RPMI8226 (cell line): ENCODE results near the gene NEAT1.

ENCODE experiments used
- DNase-seq: peaks from one replicate; pipeline ENCODE4 v3.0.0-alpha.2; 2015

NEAT1 gene

DNA sequence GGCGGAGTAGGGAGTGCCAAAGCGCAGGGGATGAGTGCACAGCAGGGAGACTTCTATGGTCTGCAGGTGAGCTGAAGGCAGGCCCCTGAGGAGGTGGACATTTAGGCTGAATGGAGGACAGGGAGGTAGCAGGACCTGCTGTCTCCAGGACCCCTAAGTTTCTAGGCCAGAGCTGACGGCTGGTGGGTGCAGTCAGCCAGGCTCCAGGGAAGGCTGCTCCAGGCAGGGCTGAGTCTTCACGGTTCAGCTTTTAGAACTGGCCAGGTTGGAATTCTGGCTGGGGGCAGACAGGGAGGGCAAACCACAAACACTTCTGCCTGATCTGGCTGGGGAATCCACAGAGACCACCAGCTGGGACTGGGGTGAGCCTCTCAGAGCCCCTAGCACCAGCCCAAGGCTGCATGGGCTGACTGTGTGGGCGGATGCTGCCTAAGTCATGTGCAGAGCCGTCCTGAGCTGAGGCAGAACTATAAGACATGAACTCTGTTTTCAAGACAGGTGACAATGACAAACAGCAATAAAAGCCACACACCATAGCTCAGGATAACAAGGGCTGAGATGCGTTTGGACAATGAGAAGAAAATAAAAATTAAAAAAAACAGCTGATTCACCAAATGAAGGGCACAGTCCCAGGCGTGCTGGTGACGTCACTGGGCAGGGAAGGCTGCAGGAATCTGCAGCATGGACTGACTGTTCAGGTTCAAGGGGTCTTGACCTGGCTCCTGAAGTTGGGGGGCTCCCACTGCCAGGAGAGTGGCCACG is 65.9 kb downstream of the NEAT1 start:
- DNase-seq = peak; percentile 41

- DNase-seq = no peak
These were observed 66.6 kb downstream of the NEAT1 start for GRCh38 chr11:65489035-65489705.

GRCh38 chr11:65489706-65490320 is 67.2 kb downstream of the NEAT1 start:
- no peak for DNase-seq

- no peak for DNase-seq
These were observed 68.5 kb downstream of the NEAT1 start for GRCh38 chr11:65491163-65491465.

- peak; percentile 79 for DNase-seq
These were observed 69.2 kb downstream of the NEAT1 start for GRCh38 chr11:65491614-65492386.

- DNase-seq = no peak
These were observed 69.7 kb downstream of the NEAT1 start for GRCh38 chr11:65492387-65492636.

DNA sequence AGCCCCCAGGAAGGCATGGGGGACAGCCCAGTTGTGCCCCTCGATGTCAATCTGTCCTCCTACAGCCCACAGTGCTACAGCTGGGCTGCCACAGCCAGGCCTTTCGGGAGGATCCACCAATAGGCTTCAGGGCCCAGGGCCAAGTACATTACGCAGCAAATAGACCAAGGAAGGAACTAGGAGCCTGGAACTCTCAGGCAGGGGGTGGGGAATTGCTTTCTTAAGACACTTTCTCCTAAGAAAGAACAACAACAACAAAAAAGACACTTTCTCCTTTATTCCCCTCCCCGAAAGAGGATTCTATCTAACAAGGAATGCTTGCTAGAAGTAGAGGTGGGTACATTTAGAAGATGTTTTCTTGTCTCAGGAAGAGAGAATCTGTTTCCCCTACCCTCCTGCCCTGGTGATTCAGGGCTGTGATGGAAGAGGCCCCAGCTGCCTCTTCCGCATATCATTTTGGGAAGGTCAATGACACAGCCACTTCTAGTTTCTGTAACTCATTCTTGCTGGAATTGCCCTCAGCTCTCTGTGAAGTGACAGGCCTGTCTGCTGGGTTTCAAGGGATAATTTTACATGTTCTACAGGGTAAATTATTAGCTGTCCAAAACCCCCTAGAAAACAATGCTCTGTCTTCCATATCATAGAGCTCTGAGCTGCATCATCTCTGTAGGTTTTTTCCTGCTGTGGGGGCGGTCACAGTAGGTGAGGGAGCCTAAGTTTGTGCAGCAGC is 70.2 kb downstream of the NEAT1 start:
- DNase-seq = peak; percentile 70

GRCh38 chr11:65493367-65494176 is 71.0 kb downstream of the NEAT1 start:
- no peak for DNase-seq
